Measurements from ENCODE around the gene RUFY4. TPM values are rescaled to one million over a fixed set of nuclear protein-coding genes. Genes with fewer than 3 reads are reported as not detected.

The RUFY4 gene, protein sequence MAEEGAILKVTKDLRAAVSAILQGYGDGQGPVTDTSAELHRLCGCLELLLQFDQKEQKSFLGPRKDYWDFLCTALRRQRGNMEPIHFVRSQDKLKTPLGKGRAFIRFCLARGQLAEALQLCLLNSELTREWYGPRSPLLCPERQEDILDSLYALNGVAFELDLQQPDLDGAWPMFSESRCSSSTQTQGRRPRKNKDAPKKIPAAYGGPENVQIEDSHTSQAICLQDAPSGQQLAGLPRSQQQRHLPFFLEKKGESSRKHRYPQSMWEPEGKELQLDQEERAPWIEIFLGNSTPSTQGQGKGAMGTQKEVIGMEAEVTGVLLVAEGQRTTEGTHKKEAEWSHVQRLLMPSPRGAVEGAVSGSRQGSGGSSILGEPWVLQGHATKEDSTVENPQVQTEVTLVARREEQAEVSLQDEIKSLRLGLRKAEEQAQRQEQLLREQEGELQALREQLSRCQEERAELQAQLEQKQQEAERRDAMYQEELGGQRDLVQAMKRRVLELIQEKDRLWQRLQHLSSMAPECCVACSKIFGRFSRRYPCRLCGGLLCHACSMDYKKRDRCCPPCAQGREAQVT
- not detected in 2 replicates for total RNA-seq (2014; rRNA removed; shearing (Covaris generic))

DNA sequence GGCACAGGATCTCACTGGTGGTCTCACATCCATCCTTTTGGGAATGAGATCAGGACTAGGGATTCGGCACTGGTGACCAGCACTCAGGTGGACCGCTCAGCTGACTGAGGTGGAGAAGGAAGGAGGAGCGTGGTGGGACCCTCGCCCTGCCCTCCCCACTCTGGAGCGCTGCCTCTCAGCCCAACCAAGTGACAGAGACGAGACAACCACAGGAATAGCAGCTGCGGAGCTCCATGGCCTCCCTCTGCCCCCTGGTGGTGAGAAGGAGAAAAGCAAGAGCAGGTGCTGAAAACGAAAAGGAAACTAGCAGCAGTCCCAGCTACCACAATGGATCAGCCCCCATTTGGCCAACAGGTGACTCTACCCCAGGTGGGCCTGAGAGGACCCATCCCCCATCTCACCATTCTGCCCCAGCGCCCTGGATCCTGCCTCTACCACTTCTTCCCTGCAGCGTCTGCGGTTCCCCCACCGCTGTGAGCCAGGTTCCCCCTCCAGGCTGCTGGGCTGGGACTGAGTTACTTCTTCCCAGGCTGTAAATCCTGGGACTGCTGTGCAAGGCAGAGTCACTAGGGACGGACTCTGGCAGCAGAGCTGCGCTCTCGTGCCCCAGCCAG is at the start of gene RUFY4:
Gene RUFY4, plus strand, starts transcription at position 533 of the 614 bp plus-strand sequence. CDS start 1,353 bp downstream, outside the sequence.
- DNase-seq (ENCODE audit: low read depth), result peak; percentile 59

DNA sequence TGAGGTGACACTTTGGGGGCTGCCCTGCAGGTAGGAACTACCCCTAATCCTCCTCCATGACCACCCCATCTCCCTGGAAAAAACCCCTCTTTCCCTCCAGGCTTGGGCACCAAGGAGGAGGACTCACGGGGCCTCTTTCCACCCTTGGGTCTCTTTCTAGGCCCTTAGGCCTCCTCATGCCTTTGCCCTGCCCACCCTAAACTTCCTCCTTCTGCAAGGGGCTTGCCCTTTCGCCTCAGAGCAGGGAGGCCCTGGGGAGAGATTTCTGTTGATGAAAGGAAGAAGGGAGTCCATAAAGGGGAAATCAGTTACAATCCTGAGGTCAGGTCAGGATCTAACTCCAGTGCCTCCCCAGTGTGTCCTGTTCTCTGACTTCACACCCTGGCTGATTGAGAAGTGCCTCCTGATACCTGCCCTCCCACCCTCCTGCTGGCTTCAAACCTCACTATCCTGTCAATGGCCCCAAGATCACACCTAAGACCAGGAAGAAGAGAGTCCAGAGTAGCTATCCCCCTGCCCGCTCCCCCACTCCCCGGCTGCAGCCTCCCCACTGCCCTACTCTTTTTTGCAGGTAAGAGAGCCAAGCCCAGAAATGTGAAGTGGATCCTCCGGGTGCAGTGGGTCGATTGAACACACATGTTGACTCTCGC is 49.5 kb upstream of the RUFY4 start:
- no peak for DNase-seq (ENCODE audit: low read depth)

DNA sequence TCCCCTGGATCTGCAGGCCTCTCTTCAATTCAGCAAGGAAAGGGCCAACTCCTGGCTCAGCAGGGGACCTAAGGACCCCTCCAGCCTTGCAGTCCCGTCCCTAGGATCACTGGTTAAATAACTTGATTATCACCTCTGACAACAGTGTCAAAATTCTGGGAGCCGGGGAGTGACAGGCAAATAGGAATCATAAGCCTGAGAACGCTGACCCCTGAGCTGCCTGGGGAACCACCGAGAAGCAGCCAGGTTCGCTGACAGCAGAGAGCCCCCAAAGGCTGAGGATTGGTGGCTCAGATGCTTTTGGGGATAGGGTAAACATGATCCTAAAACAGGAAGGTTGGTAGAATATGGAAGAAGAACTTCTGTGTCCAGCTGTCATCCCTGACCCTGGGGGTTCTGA is 48.8 kb upstream of the RUFY4 start:
- DNase-seq (ENCODE audit: low read depth), result no peak

- DNase-seq (ENCODE audit: low read depth), result no peak
Observed at GRCh38 chr2:218020966-218021535, 48.0 kb upstream of the RUFY4 start.

DNA sequence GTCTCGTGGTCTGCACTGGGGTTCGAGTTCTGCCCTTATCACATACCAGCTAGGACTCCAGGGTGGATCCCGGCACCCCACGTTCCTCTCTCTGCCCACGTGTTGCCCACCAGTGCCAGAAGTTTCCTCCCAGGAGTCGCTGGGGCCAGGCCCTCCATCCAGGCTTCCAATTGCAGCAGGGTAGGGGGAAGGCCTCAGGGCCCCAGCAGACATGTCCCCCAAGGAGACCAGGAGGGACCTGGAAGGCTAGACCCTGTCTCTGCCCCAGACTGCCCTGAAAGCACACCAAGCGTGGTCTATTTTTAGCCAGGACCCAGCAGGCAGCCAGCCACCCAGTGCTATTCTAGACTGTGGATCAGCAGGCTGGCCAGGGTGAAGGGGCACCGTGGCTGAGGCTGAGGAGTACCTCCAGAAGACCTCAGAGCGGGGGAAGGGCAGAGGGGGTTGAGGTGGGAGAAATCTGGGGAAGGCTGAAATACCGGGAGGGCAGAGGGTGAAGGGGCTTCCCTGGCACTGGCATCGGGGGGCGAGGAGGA is 47.4 kb upstream of the RUFY4 start:
- no peak for DNase-seq (ENCODE audit: low read depth)

GRCh38 chr2:218022131-218022850 is 46.8 kb upstream of the RUFY4 start:
- DNase-seq (ENCODE audit: low read depth), result no peak

DNA sequence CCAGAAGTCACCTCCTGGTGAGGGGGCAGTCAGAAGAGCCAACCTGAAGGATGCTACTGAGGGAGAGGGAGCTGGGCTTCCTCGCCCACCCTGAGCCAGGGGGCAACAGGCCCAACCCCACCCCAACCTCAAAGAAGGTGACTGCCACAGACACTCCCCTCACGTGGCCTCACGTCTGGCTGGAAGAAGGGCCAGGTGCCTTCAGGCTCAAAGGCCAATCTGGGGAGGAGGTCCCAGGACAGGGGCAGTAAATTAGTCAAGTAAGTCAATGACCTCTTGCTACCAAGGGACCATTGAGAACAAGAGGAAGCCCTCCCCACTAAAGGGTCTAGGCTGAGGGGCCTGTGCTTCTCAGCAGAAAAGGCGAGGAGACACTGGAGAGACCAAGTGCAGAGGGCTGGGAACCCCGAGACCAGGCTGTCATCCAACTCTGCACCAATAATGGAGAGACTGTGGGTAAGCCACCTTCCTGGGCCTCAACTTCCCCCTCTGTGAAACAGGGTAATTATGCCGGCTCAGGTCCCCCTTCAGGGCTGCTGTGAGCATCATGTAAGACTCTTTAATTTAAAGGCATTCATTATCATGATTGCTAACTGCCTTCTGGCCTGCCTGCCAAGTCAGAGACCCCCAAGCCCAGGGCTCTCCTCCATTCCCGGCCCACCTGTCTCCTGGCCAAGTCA is 46.1 kb upstream of the RUFY4 start:
- DNase-seq (ENCODE audit: low read depth), result no peak

- DNase-seq (ENCODE audit: low read depth), result no peak
Observed at GRCh38 chr2:218023636-218024035, 45.4 kb upstream of the RUFY4 start.

DNA sequence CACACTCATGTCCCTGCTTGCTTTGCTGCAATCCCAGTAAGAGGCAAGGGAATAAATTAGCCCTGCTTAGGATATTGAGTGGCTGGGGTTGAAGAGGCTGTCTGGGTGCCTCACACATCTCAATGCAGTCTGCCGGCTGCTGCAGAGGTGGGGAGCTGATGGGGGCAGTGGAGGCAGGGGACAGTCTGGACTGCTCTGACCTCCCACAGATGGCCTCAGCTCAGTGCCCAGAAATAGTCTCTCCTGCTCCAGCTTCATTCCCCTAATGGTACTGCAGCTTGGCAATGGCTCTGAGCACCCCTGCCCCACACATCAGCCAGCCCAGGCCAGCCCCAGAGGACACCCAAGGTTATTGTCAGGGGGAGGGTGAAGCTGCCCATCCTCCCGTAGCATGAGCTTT is 44.7 kb upstream of the RUFY4 start:
- no peak for DNase-seq (ENCODE audit: low read depth)

DNA sequence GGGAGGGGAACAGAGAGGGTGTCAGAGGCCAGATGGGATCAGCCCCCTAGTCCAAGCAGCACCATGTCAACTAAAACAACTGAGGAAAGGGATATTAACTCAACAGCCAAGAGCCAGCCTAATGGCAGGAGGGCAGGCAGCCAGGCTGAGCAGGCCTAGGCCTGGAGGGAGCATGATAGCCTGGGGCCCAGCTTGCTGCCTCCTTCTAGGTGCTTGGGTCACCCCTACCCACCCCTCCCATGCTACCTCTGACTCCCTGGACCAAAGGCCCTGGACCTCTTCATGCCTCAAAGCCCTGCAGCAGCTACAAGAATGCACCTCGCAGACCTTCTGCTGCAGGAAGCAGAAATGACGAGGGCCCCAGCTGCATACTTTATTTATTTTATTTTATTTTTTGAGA is 44.2 kb upstream of the RUFY4 start:
- no peak for DNase-seq (ENCODE audit: low read depth)

DNA sequence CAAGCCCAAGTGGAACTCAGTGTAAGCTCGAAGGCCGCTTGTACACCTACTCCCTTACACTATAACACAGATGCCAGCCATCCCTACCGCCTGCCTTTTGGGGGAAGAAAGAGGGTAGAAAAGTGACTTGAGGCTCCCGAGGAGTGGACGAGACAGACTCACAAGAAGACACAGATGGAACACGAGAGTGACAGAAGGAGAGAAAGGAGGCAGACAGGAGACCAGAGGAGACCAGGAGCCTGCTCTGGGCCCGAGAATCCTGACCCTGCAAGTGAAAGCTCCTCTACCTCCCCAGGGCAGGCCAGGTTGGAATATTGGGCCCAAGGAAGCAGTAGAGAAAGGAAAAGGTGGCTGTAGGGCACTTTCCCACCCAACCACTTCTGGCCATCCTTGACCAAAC is 42.8 kb upstream of the RUFY4 start:
- no peak for DNase-seq (ENCODE audit: low read depth)

DNA sequence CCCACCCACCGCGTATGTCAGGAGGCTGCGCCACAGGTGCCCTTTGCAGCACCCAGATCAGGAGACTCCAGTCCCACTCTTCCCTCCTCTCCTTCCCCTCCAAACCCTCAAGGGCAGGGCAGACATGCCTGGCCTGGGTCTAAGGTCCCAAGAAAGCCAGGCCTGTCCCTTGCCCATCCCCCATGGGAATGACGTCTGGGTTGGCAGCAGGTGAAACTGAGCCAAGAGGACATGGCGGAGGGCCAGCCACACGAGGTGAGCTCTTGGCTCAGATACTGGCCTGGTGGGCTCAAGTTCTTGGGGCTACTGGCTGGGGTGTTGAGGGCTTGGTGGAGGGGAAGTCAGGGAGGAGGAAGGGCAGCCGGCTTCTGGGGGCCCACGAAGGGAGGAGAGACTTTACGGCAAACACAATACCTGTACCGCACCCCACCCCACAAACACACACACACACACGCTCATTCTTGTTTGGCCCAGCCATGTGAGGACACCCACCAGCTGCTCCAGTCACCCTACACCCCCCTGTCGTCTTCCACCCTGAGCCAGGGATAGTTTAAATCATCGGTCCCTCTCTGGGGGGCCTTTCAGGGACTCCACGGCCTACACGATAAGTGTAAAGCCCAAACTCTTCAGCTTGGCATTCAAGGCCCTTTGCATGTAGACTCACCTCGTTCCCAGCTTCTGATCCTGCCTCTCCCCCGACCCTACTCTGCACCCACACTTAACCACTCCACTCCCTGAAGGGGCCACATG is 42.2 kb upstream of the RUFY4 start:
- DNase-seq (ENCODE audit: low read depth), result no peak

- no peak for DNase-seq (ENCODE audit: low read depth)
Observed at GRCh38 chr2:218027426-218028188, 41.4 kb upstream of the RUFY4 start.

GRCh38 chr2:218028189-218028495 is 40.9 kb upstream of the RUFY4 start:
- DNase-seq (ENCODE audit: low read depth), result no peak

- no peak for DNase-seq (ENCODE audit: low read depth)
Observed at GRCh38 chr2:218028562-218029348, 40.3 kb upstream of the RUFY4 start.

- DNase-seq (ENCODE audit: low read depth), result no peak
Observed at GRCh38 chr2:218029366-218030360, 39.4 kb upstream of the RUFY4 start.
